GM19328 (cell line): Measurements from ENCODE around the gene CNPY2.
"Not testable (repeated sequence)": the region's sequence is repeated elsewhere in the genome, so short reads cannot be mapped to it uniquely, and the experiment has no call there.

Experiments used
- ATAC-seq: cut with Tn5 transposase; IDR thresholded peaks from one replicate; pipeline ENCODE4 v1.9.1; 2021; ENCODE audit warnings: mild to moderate bottlenecking, moderate library complexity; ENCODE audit not compliant: unreplicated experiment

The CNPY2 gene

GRCh38 chr12:56315622-56316473 lies at the start of gene CNPY2:
Gene CNPY2, minus strand, starts transcription at chr12:56315988. Its CDS starts 771 bp downstream, at chr12:56315217.
- ATAC-seq, result peak; percentile 87

GRCh38 chr12:56362130-56363059 lies 46.6 kb upstream of the CNPY2 start, which contains the start of gene APOF:
Gene APOF, minus strand, starts transcription at chr12:56362857. Its CDS starts 112 bp downstream, at chr12:56362745.
- no peak for ATAC-seq

GRCh38 chr12:56361487-56362129 lies 45.8 kb upstream of the CNPY2 start:
- ATAC-seq, result no peak

- ATAC-seq, result peak; percentile 98
Observed at GRCh38 chr12:56359851-56360767, 44.3 kb upstream of the CNPY2 start, which contains the start of gene STAT2. Gene STAT2, minus strand, starts transcription at chr12:56360107. Its CDS starts 3,536 bp downstream, at chr12:56356571.

- ATAC-seq, result no peak
Observed at GRCh38 chr12:56358836-56359532, 43.2 kb upstream of the CNPY2 start.

GRCh38 chr12:56351325-56351724 lies 35.5 kb upstream of the CNPY2 start:
- no peak for ATAC-seq

- ATAC-seq, result no peak
Observed at GRCh38 chr12:56350662-56351061, 34.9 kb upstream of the CNPY2 start.

- ATAC-seq, result no peak
Observed at GRCh38 chr12:56348776-56349175, 33.0 kb upstream of the CNPY2 start.

- not testable (repeated sequence) for ATAC-seq
Observed at GRCh38 chr12:56347255-56347654, 31.5 kb upstream of the CNPY2 start.

- no peak for ATAC-seq
Observed at GRCh38 chr12:56346675-56347074, 30.9 kb upstream of the CNPY2 start.

- not testable (repeated sequence) for ATAC-seq
Observed at GRCh38 chr12:56342290-56342689, 26.5 kb upstream of the CNPY2 start.

- no peak for ATAC-seq
Observed at GRCh38 chr12:56341616-56342015, 25.8 kb upstream of the CNPY2 start.

GRCh38 chr12:56339158-56339422 lies 23.3 kb upstream of the CNPY2 start:
- ATAC-seq, result no peak

- no peak for ATAC-seq
Observed at GRCh38 chr12:56338308-56339157, 22.7 kb upstream of the CNPY2 start, which contains the start of gene IL23A. Gene IL23A, plus strand, starts transcription at chr12:56338884. Its CDS starts 161 bp downstream, at chr12:56339045.

- ATAC-seq, result no peak
Observed at GRCh38 chr12:56337753-56338251, 22.0 kb upstream of the CNPY2 start.

- ATAC-seq, result no peak
Observed at GRCh38 chr12:56336361-56337167, 20.8 kb upstream of the CNPY2 start.

- not testable (repeated sequence) for ATAC-seq
Observed at GRCh38 chr12:56335527-56335926, 19.7 kb upstream of the CNPY2 start.

GRCh38 chr12:56334490-56334793 lies 18.7 kb upstream of the CNPY2 start:
- no peak for ATAC-seq
